Caco-2 (cell line): ENCODE results near the gene TMEM50B. TPM values are rescaled to one million over a fixed set of nuclear protein-coding genes. Genes with fewer than 3 reads are reported as not detected.

Experiments used
- BruUV-seq: library from RNA; stranded (reverse); fragments of 400-500 nt; replicated peaks from 2 replicates; lab custom pipeline; 2021; lab: Mats Ljungman, UMichigan
- CTCF ChIA-PET: fragments of 300-600 bp; sonication (Branson Sonifier 250); formaldehyde crosslinking; loops from one replicate; lab custom pipeline; 2022; ENCODE audit warnings: antibody characterized with exemption; lab: Charles Lee
- POLR2A ChIA-PET: fragments of 300-600 bp; sonication (Branson Sonifier 250); formaldehyde crosslinking; loops from one replicate; lab custom pipeline; 2022; ENCODE audit warnings: antibody characterized with exemption; lab: Charles Lee
- DNase-seq, 2 experiments: peaks; one replicate each; pipeline versions ENCODE4 v3.0.0 to v3.0.0-alpha.2; 2020 to 2022
- H3K27me3 ChIP-seq: replicated peaks from 2 replicates; pipeline ENCODE4 v1.6.0; 2011; ENCODE audit warnings: low read length; ENCODE audit not compliant: control insufficient read depth, insufficient read depth
- H3K36me3 ChIP-seq: 2 replicates; pipeline ENCODE4 v1.5.1; 2011; ENCODE audit warnings: low read length; ENCODE audit not compliant: control insufficient read depth, insufficient read depth
- H3K4me1 ChIP-seq: fragments of 250-450 bp; sonication (Bioruptor Pico); 2 replicates; pipeline ENCODE4 v1.5.1; 2020; ENCODE audit warnings: mild to moderate bottlenecking
- H3K4me3 ChIP-seq: 2 replicates; pipeline ENCODE4 v1.5.1; 2011; ENCODE audit warnings: low read depth, mild to moderate bottlenecking, control low read depth, low read length
- H3K9me3 ChIP-seq: fragments of 250-450 bp; sonication (Bioruptor Pico); 2 replicates; pipeline ENCODE4 v1.5.1; 2020; ENCODE audit warnings: mild to moderate bottlenecking, moderate library complexity
- H3K27ac Mint-ChIP-seq: one replicate; pipeline ENCODE4 v1.8.0; 2022; ENCODE audit warnings: mixed read lengths; ENCODE audit not compliant: unreplicated experiment
- H3K27me3 Mint-ChIP-seq: one replicate; pipeline ENCODE4 v1.8.0; 2022; ENCODE audit warnings: mixed read lengths; ENCODE audit not compliant: insufficient read depth, unreplicated experiment
- H3K36me3 Mint-ChIP-seq: one replicate; pipeline ENCODE4 v1.8.0; 2022; ENCODE audit warnings: mild to moderate bottlenecking, mixed read lengths; ENCODE audit not compliant: insufficient read depth, unreplicated experiment
- H3K4me1 Mint-ChIP-seq: one replicate; pipeline ENCODE4 v1.8.0; 2022; ENCODE audit warnings: low read depth, mixed read lengths; ENCODE audit not compliant: unreplicated experiment
- H3K4me3 Mint-ChIP-seq: one replicate; pipeline ENCODE4 v1.8.0; 2022; ENCODE audit warnings: mild to moderate bottlenecking, moderate library complexity, mixed read lengths; ENCODE audit not compliant: unreplicated experiment
- H3K9me3 Mint-ChIP-seq: one replicate; pipeline ENCODE4 v1.8.0; 2022; ENCODE audit warnings: mixed read lengths; ENCODE audit not compliant: unreplicated experiment
- CTCF ChIP-seq, 2 experiments: fragments of 200-600 bp in 1 of 2; IDR thresholded peaks; 1 replicate in 1 of 2; 2 replicates in 1 of 2; pipeline versions ENCODE4 v1.5.1 to v1.8.0; 2011 to 2022; ENCODE audit warnings: antibody characterized with exemption in 1 of 2, control low read depth in 1 of 2, inconsistent platforms in 1 of 2, low read depth in 1 of 2, low read length in 1 of 2, mild to moderate bottlenecking in 1 of 2, moderate library complexity in 1 of 2; ENCODE audit not compliant: insufficient read depth in 1 of 2, severe bottlenecking in 1 of 2, unreplicated experiment in 1 of 2
- intact Hi-C: fragments of 100-400 bp; cut with micrococcal nuclease; formaldehyde crosslinking; loops from one replicate; pipeline ENCODE4 v1.10.0; 2022; ENCODE audit not compliant: unreplicated experiment
- total RNA-seq: library from RNA; stranded (reverse); gene quantifications from 2 replicates; pipeline ENCODE4 v1.2.3, GENCODE V29; 2022

The TMEM50B gene
- total RNA-seq, 1 experiment from 2014 or later: 25.9 TPM

GRCh38 chr21:33406493-33406892 is 73.3 kb downstream of the TMEM50B start:
- TF ChIP-seq CTCF (IDR thresholded peaks at IDR 0.05; ENCODE audit: insufficient read depth in 1 of 2, low read depth in 1 of 2, low read length in 1 of 2, severe bottlenecking in 1 of 2, unreplicated experiment in 1 of 2): no peak
- DNase-seq: no peak
- no peaks in the 10 kb centered on the region for H3K9me3 Mint-ChIP-seq
- no peaks in the 10 kb centered on the region for H3K27me3 ChIP-seq
- BruUV-seq: no TSS peak
- ChIA-PET CTCF (interaction anchor here (0.7 to 1.0 kb wide), 3 partner anchors 13 to 45 kb away, joined by 4 to 6 read pairs (median 5); no protein-coding TSS in a partner anchor), POLR2A (no interaction called here)
- H3K36me3 Mint-ChIP-seq: peaks cover 32% of the 10 kb centered on the region
- H3K4me3 ChIP-seq: no peak overlapping the region
- H3K9me3 ChIP-seq: no peaks in the 10 kb centered on the region
- no peak overlapping the region for H3K27ac Mint-ChIP-seq
- no peak overlapping the region for H3K4me3 Mint-ChIP-seq
- peaks cover 25% of the 10 kb centered on the region for H3K4me1 Mint-ChIP-seq
- intact Hi-C loops: no loop called here
- H3K36me3 ChIP-seq: no peaks in the 10 kb centered on the region
- H3K4me1 ChIP-seq: peaks cover 40% of the 10 kb centered on the region
- H3K27me3 Mint-ChIP-seq: no peaks in the 10 kb centered on the region

- H3K27me3 Mint-ChIP-seq: no peaks in the 10 kb centered on the region
- ChIA-PET POLR2A (interaction anchor here (1.0 to 1.4 kb wide), 2 partner anchors 9 to 138 kb away, joined by 3 to 8 read pairs; partner anchors contain the start of gene GART), CTCF (interaction anchor here (0.8 to 1.5 kb wide), 2 partner anchors 43 to 204 kb away, joined by 3 to 4 read pairs; no protein-coding TSS in a partner anchor)
- no peaks in the 10 kb centered on the region for H3K27me3 ChIP-seq
- peaks cover 26% of the 10 kb centered on the region for H3K4me1 ChIP-seq
- no peaks in the 10 kb centered on the region for H3K9me3 Mint-ChIP-seq
- intact Hi-C loops: loop anchor here (2.0 kb wide), 1 partner anchor 43 kb away; no protein-coding TSS in a partner anchor
- H3K36me3 ChIP-seq: no peaks in the 10 kb centered on the region
- peaks cover 15% of the 10 kb centered on the region for H3K36me3 Mint-ChIP-seq
- BruUV-seq: no TSS peak
- peaks cover 22% of the 10 kb centered on the region for H3K4me1 Mint-ChIP-seq
- H3K9me3 ChIP-seq: no peaks in the 10 kb centered on the region
- peak; percentile 57 to 65 for DNase-seq
- TF ChIP-seq CTCF (IDR thresholded peaks at IDR 0.05; ENCODE audit: insufficient read depth in 1 of 2, low read depth in 1 of 2, low read length in 1 of 2, severe bottlenecking in 1 of 2, unreplicated experiment in 1 of 2): no peak
- peak overlapping the region; percentile 89 for H3K4me3 ChIP-seq
- H3K4me3 Mint-ChIP-seq: peak overlapping the region; percentile 99
- peak overlapping the region; percentile 96 for H3K27ac Mint-ChIP-seq
Observed at GRCh38 chr21:33403786-33404585, 75.8 kb downstream of the TMEM50B start.

- Histone ChIP-seq H3K27me3 (no peaks in the 10 kb centered on the region), H3K9me3 (no peaks in the 10 kb centered on the region), H3K4me3 (peak within 1 kb of the TSS; percentile 89), H3K36me3 (no peaks in the 10 kb centered on the region), H3K4me1 (peaks cover 26% of the 10 kb centered on the region)
- Mint-ChIP-seq H3K9me3 (no peaks in the 10 kb centered on the region), H3K36me3 (peaks cover 15% of the 10 kb centered on the region), H3K27me3 (no peaks in the 10 kb centered on the region), H3K4me1 (peaks cover 17% of the 10 kb centered on the region), H3K4me3 (peak within 1 kb of the TSS; percentile 99), H3K27ac (peak within 1 kb of the TSS; percentile 96)
- ChIA-PET CTCF (interaction anchor here (1.5 kb wide), 1 partner anchor 42 kb away, joined by 4 read pairs; no protein-coding TSS in a partner anchor), POLR2A (interaction anchor here (1.4 kb wide), 1 partner anchor 10 kb away, joined by 8 read pairs; no protein-coding TSS in a partner anchor)
- DNase-seq: peak in 1 of 2 experiments; percentile 60
- no peak for TF ChIP-seq CTCF (IDR thresholded peaks at IDR 0.05; ENCODE audit: insufficient read depth in 1 of 2, low read depth in 1 of 2, low read length in 1 of 2, severe bottlenecking in 1 of 2, unreplicated experiment in 1 of 2)
- intact Hi-C loops: no loop called here
- BruUV-seq: no TSS peak
Observed at GRCh38 chr21:33403128-33403785, 76.5 kb downstream of the TMEM50B start, which contains the start of gene IFNGR2. TSS of gene IFNGR2 (plus strand) at chr21:33403413. CDS start at chr21:33403544, 131 bp downstream.
